Kidney (tissue), 14 donors: ENCODE measurements around the gene SLC25A13. TPM values are rescaled to one million over a fixed set of nuclear protein-coding genes. Genes with fewer than 3 reads are reported as not detected.
"Not testable (repeated sequence)": the region's sequence is repeated elsewhere in the genome, so short reads cannot be mapped to it uniquely, and the experiment has no call there.

Experiments
- DNase-seq, 5 donors: peaks; one replicate each; pipeline ENCODE4 v3.0.0-alpha.2; 2013 to 2020
- FAIRE-seq: peaks from 2 replicates; lab custom pipeline; 2012; peaks lifted over from hg19 to GRCh38; lab: Jason Lieb, UNC
- H3K27ac ChIP-seq, 2 donors: one replicate each; pipeline ENCODE4 v1.7.0; 2013; ENCODE audit warnings: low read depth in 2 of 2, low read length in 2 of 2, inconsistent platforms in 1 of 2
- H3K27me3 ChIP-seq: one replicate; pipeline ENCODE4 v1.7.1; 2013; ENCODE audit warnings: low read length, inconsistent platforms; ENCODE audit not compliant: control insufficient read depth, insufficient read depth
- H3K36me3 ChIP-seq, 3 donors: one replicate each; pipeline versions ENCODE4 v1.7.0 to v1.7.1; 2013; ENCODE audit warnings: low read length in 3 of 3, control low read depth in 1 of 3, inconsistent platforms in 1 of 3; ENCODE audit not compliant: insufficient read depth in 3 of 3, control insufficient read depth in 2 of 3
- H3K4me1 ChIP-seq, 3 donors: one replicate each; pipeline versions ENCODE4 v1.7.0 to v1.7.1; 2013; ENCODE audit warnings: low read length in 3 of 3, inconsistent platforms in 1 of 3, low read depth in 1 of 3; ENCODE audit not compliant: control insufficient read depth in 2 of 3, insufficient read depth in 2 of 3
- H3K4me3 ChIP-seq, 3 donors: one replicate each; pipeline versions ENCODE4 v1.7.0 to v1.8.1; 2013; ENCODE audit warnings: low read length in 3 of 3, control low read depth in 1 of 3, inconsistent platforms in 1 of 3
- H3K9ac ChIP-seq, 3 donors: one replicate each; pipeline versions ENCODE4 v1.7.0 to v1.7.1; 2013; ENCODE audit warnings: low read length in 3 of 3, control low read depth in 1 of 3, inconsistent platforms in 1 of 3
- H3K9me3 ChIP-seq, 3 donors: one replicate each; pipeline versions ENCODE4 v1.7.0 to v1.7.1; 2013; ENCODE audit warnings: low read length in 3 of 3, control low read depth in 1 of 3, inconsistent platforms in 1 of 3; ENCODE audit not compliant: control insufficient read depth in 2 of 3, insufficient read depth in 1 of 3
- CTCF ChIP-seq: IDR thresholded peaks from 3 replicates; pipeline ENCODE4 v1.5.1; 2012; ENCODE audit warnings: mild to moderate bottlenecking, moderate library complexity, borderline replicate concordance; ENCODE audit not compliant: insufficient read depth; ENCODE audit errors: extremely low read depth
- intact Hi-C: fragments of 100-400 bp; cut with DNase I; formaldehyde crosslinking; loops from one replicate; pipeline ENCODE4 v1.11.1; 2022
- polyA plus RNA-seq: library from polyadenylated mRNA; stranded (reverse); fragments of 350-450 nt; fragmentation: Illumina TruSeq; extraction: RNeasy Lipid Tissue Mini Kit (QIAGEN cat#74804); gene quantifications from one replicate; pipeline ENCODE4 v1.2.3, GENCODE V29; 2014; ENCODE audit warnings: low read depth, low replicate concordance; ENCODE audit not compliant: insufficient read depth
- total RNA-seq: library from RNA; stranded (reverse); fragmentation: NEBNext Ultra II Directional; extraction: Animal tissue kit (Norgen Biotek cat#: 25700); gene quantifications from one replicate; pipeline ENCODE4 v1.2.1, GENCODE V29; 2021
- donor health status: control.
- donor health status: control.
- donor health status: control.
- donor health status: control.
- donor health status: control.
- donor health status: DM: yes; HTN: yes; CAD: no.
- donor health status: Normal renal cell carcinoma (clear cell type).

SLC25A13 gene
- total and polyA plus RNA-seq, 2 donors from 2014 or later = 23.9 to 32.1 TPM

DNA sequence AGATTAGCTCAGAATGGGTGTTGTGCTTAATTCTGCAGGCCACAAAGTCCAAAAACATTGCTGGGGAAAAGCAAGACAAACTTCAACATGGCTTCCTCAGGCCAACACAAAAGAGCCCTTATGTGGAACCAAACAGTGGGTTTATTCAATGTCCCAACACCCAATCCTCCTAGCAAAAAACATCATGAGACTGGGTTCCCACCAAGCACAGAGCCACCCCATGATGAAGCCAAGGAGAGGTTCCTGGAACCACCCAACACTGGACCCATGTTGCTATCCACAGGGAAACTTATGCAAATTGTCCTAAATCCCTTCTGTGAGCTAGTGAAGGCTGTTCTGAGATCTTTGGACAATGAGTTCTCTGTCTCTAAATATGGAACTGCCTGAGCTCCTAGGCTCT, 24.0 kb downstream of the SLC25A13 start:
- no peaks in the 10 kb centered on the region for H3K27me3 ChIP-seq

GRCh38 chr7:96297446-96297845, 24.5 kb downstream of the SLC25A13 start:
- DNase-seq, FAIRE-seq, H3K9ac ChIP-seq, H3K9me3 ChIP-seq, H3K27ac ChIP-seq, H3K4me1 ChIP-seq, H3K36me3 ChIP-seq, intact Hi-C loops, H3K4me3 ChIP-seq, H3K27me3 ChIP-seq: not testable (repeated sequence)

More for the DNA sequence above, 24.0 kb downstream of the SLC25A13 start:
- TF ChIP-seq CTCF = no peak
- intact Hi-C loops = no loop called here
- Histone ChIP-seq H3K4me1 (no peaks in the 10 kb centered on the region), H3K9ac (no peak overlapping the region), H3K9me3 (no peaks in the 10 kb centered on the region), H3K36me3 (no peaks in the 10 kb centered on the region), H3K4me3 (no peak overlapping the region), H3K27ac (no peak overlapping the region)
- no peak for DNase-seq
- FAIRE-seq = no peak

DNA sequence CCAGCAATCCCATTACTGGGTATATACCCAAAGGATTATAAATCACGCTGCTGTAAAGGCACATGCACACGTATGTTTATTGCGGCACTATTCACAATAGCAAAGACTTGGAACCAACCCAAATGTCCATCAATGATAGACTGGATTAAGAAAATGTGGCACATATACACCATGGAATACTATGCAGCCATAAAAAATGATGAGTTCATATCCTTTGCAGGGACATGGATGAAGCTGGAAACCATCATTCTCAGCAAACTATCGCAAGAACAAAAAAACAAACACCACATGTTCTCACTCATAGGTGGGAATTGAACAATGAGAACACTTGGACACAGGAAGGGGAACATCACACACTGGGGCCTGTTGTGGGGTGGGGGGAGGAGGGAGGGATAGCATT, 28.0 kb downstream of the SLC25A13 start:
- DNase-seq, intact Hi-C loops: not testable (repeated sequence)

DNA sequence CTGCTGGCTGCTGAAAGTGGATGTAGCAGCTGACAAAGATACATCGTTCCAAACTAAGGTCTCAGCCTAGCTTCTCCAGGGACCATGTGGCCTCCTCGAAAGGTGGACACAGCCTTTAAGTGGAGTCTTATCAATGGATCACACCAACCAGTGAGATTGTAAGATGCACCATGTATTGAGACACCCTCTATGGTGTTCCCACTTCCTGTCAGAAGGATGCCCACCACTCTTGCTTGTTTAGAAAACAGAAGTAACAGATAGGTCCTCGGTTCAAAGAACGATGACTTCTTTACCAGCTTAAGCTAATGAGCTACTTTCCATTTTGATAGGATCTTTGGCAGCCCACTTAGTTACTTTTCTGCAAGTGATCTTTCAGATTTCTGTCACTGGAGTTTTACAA, 34.3 kb downstream of the SLC25A13 start:
- FAIRE-seq (no peak), DNase-seq (no peak)
- TF ChIP-seq CTCF = no peak
- intact Hi-C loops = no loop called here
- no peak overlapping the region for H3K9ac ChIP-seq
- no peaks in the 10 kb centered on the region for H3K36me3 ChIP-seq
- H3K27ac ChIP-seq = no peak overlapping the region
- H3K4me3 ChIP-seq = no peak overlapping the region
- no peaks in the 10 kb centered on the region for H3K27me3 ChIP-seq
- no peaks in the 10 kb centered on the region for H3K9me3 ChIP-seq
- peaks cover 0 to 3% (median 0%) of the 10 kb centered on the region in 3 donors for H3K4me1 ChIP-seq

More for the DNA sequence above, 28.0 kb downstream of the SLC25A13 start:
- not testable (repeated sequence) for H3K4me3 ChIP-seq, FAIRE-seq, H3K36me3 ChIP-seq, H3K4me1 ChIP-seq, H3K27me3 ChIP-seq, H3K9ac ChIP-seq, H3K27ac ChIP-seq, H3K9me3 ChIP-seq

DNA sequence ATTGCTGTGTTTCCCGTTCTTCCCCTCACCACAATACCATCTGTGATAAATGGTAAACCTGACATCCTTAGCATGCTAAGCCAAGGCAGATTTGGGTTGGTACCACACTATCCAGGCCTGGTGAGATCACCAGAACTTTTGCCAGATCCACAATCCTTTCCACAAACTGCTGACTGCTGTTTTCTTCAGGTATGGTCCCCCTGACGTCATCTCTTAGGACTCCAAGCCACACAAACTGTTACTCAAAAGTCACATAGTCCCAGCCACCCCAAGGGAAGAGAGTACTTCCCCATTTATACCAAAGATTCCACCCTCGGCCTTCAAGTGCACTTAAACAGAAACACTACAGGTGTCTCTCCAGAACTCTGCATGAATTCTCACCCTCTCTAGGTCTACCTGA, 34.8 kb downstream of the SLC25A13 start:
- Histone ChIP-seq H3K27me3 (no peaks in the 10 kb centered on the region), H3K36me3 (no peaks in the 10 kb centered on the region), H3K4me3 (no peak overlapping the region), H3K27ac (no peak overlapping the region), H3K9me3 (no peaks in the 10 kb centered on the region), H3K4me1 (peaks cover 0 to 3% (median 0%) of the 10 kb centered on the region in 3 donors), H3K9ac (no peak overlapping the region)
- TF ChIP-seq CTCF = no peak
- FAIRE-seq = no peak
- no peak for DNase-seq
- intact Hi-C loops = no loop called here
